ENCODE measurements around the gene ZNF524. TPM values are rescaled to one million over a fixed set of nuclear protein-coding genes. Genes with fewer than 3 reads are reported as not detected.
A peak's percentile ranks its signal among the peaks of the same experiment; 100 is the strongest.

ZNF524 gene
- total and polyA plus RNA-seq, 9 of the 15 experiments (the other 6 are each of a cell fraction or from before 2014, with no cell fraction given): 0.08 to 15.6 (median 2.9) TPM

DNA sequence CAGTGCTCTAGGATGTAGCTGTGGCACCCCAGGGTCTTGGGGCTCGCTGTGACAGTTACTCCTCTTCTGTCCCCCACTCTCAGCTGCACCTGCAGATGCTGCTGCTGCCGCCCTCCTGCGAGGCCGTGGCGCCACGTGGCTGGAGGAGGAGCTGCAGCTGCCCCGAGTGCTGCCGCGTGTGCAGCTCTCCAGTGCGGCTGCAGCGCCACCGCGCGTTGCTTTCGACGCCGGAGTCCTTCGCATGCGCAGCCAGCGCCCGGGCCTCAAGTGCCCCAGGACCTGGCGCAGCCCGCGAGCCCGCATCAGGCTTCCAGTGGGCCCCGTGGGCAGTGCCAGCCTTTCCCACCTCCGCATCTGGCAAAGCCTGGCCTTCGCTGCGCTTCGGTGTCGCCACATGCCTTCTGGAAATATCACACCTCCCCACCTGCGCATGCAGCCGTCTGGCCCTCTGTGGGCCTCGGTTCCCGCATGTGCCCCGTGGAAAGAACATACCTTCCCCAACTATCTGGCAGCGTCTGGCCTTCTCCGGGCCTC is 40.0 kb downstream of the ZNF524 start (continued):
- TF ChIP-seq, protein P1, sequence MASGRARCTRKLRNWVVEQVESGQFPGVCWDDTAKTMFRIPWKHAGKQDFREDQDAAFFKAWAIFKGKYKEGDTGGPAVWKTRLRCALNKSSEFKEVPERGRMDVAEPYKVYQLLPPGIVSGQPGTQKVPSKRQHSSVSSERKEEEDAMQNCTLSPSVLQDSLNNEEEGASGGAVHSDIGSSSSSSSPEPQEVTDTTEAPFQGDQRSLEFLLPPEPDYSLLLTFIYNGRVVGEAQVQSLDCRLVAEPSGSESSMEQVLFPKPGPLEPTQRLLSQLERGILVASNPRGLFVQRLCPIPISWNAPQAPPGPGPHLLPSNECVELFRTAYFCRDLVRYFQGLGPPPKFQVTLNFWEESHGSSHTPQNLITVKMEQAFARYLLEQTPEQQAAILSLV (tag; IDR thresholded peaks at IDR 0.05): no peak
- TF ChIP-seq BRCA1 (IDR thresholded peaks at IDR 0.05) (no peak), BRCA1 (CRISPR knock-in tag; IDR thresholded peaks at IDR 0.05) (0 out of 2 replicates have a peak, but pooled peaks have one; percentile 39), GABPB2 (CRISPR knock-in tag; conservative IDR thresholded peaks at IDR 0.05) (no peak), BCL6 (CRISPR knock-in tag; IDR thresholded peaks at IDR 0.05) (no peak), SRF (CRISPR knock-in tag; IDR thresholded peaks at IDR 0.05) (peak in 1 of 2 experiments; percentile 67; a peak in 1 of 4 replicates), RCOR1 (IDR thresholded peaks at IDR 0.05; ENCODE audit: borderline replicate concordance in 1 of 2, low read depth in 2 of 2, low read length in 2 of 2) (no peak), RBM17 (IDR thresholded peaks at IDR 0.05; ENCODE audit: borderline replicate concordance, low read depth, low read length) (no peak), GATA2 (CRISPR knock-in tag; IDR thresholded peaks at IDR 0.05) (no peak), KDM5B (IDR thresholded peaks at IDR 0.05; ENCODE audit: insufficient replicate concordance, low read depth, low read length) (peak; percentile 52), MYC (IDR thresholded peaks at IDR 0.05; ENCODE audit: low read depth, low read length) (peak; percentile 98), MYC (CRISPR knock-in tag; IDR thresholded peaks at IDR 0.05; ENCODE audit: borderline replicate concordance, low read depth) (peak; percentile 69; the same call in 1 of the 2 replicates), SOX6 (IDR thresholded peaks at IDR 0.05) (peak; percentile 36; the same call in 1 of the 2 replicates), BHLHE40 (IDR thresholded peaks at IDR 0.05; ENCODE audit: low read length) (peak; percentile 61), CC2D1A (IDR thresholded peaks at IDR 0.05) (0 out of 2 replicates have a peak, but pooled peaks have one; percentile 10)
- TF ChIP-seq, protein P2, sequence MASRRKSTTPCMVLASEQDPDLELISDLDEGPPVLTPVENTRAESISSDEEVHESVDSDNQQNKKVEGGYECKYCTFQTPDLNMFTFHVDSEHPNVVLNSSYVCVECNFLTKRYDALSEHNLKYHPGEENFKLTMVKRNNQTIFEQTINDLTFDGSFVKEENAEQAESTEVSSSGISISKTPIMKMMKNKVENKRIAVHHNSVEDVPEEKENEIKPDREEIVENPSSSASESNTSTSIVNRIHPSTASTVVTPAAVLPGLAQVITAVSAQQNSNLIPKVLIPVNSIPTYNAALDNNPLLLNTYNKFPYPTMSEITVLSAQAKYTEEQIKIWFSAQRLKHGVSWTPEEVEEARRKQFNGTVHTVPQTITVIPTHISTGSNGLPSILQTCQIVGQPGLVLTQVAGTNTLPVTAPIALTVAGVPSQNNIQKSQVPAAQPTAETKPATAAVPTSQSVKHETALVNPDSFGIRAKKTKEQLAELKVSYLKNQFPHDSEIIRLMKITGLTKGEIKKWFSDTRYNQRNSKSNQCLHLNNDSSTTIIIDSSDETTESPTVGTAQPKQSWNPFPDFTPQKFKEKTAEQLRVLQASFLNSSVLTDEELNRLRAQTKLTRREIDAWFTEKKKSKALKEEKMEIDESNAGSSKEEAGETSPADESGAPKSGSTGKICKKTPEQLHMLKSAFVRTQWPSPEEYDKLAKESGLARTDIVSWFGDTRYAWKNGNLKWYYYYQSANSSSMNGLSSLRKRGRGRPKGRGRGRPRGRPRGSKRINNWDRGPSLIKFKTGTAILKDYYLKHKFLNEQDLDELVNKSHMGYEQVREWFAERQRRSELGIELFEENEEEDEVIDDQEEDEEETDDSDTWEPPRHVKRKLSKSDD (conservative IDR thresholded peaks at IDR 0.05; ENCODE audit: low read length): no peak
- TF ChIP-seq, protein P3, sequence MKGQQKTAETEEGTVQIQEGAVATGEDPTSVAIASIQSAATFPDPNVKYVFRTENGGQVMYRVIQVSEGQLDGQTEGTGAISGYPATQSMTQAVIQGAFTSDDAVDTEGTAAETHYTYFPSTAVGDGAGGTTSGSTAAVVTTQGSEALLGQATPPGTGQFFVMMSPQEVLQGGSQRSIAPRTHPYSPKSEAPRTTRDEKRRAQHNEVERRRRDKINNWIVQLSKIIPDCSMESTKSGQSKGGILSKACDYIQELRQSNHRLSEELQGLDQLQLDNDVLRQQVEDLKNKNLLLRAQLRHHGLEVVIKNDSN (CRISPR knock-in tag; IDR thresholded peaks at IDR 0.05): peak; percentile 93
- TF ChIP-seq, protein P4, sequence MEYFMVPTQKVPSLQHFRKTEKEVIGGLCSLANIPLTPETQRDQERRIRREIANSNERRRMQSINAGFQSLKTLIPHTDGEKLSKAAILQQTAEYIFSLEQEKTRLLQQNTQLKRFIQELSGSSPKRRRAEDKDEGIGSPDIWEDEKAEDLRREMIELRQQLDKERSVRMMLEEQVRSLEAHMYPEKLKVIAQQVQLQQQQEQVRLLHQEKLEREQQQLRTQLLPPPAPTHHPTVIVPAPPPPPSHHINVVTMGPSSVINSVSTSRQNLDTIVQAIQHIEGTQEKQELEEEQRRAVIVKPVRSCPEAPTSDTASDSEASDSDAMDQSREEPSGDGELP (CRISPR knock-in tag; IDR thresholded peaks at IDR 0.05; ENCODE audit: borderline replicate concordance): peak; percentile 94
- TF ChIP-seq, protein P5, sequence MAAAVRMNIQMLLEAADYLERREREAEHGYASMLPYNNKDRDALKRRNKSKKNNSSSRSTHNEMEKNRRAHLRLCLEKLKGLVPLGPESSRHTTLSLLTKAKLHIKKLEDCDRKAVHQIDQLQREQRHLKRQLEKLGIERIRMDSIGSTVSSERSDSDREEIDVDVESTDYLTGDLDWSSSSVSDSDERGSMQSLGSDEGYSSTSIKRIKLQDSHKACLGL (CRISPR knock-in tag; IDR thresholded peaks at IDR 0.05; ENCODE audit: borderline replicate concordance, poor library complexity, severe bottlenecking): no peak
- TF ChIP-seq, protein P6, sequence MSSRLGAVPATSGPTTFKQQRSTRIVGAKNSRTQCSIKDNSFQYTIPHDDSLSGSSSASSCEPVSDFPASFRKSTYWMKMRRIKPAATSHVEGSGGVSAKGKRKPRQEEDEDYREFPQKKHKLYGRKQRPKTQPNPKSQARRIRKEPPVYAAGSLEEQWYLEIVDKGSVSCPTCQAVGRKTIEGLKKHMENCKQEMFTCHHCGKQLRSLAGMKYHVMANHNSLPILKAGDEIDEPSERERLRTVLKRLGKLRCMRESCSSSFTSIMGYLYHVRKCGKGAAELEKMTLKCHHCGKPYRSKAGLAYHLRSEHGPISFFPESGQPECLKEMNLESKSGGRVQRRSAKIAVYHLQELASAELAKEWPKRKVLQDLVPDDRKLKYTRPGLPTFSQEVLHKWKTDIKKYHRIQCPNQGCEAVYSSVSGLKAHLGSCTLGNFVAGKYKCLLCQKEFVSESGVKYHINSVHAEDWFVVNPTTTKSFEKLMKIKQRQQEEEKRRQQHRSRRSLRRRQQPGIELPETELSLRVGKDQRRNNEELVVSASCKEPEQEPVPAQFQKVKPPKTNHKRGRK (tag; IDR thresholded peaks at IDR 0.05): no peak
